Choroid plexus epithelial cell (primary cell): Measurements from ENCODE around the gene MSX1.

Experiments used
- DNase-seq: peaks from one replicate; pipeline ENCODE4 v3.0.0-alpha.2; 2010; ENCODE audit warnings: low read depth
- H3K4me3 ChIP-seq: 2 replicates; pipeline ENCODE4 v1.5.1; 2011; ENCODE audit warnings: low read depth, mild to moderate bottlenecking, control low read depth, low read length, moderate library complexity
- CTCF ChIP-seq: conservative IDR thresholded peaks from 2 replicates; pipeline ENCODE4 v1.5.1; 2011; ENCODE audit warnings: low read depth, mild to moderate bottlenecking, control low read depth, inconsistent platforms, low read length, moderate library complexity

MSX1 gene

GRCh38 chr4:4856071-4857000 lies 3.1 kb upstream of the MSX1 start:
- H3K4me3 ChIP-seq = peak overlapping the region; percentile 48
- no peak for DNase-seq
- no peak for TF ChIP-seq CTCF

GRCh38 chr4:4857001-4857808 lies 2.3 kb upstream of the MSX1 start:
- no peak overlapping the region for H3K4me3 ChIP-seq

GRCh38 chr4:4857809-4858508 lies 1.5 kb upstream of the MSX1 start:
- no peak for TF ChIP-seq CTCF
- DNase-seq = no peak

More at GRCh38 chr4:4857001-4857808, 2.3 kb upstream of the MSX1 start:
- DNase-seq = no peak
- no peak for TF ChIP-seq CTCF

GRCh38 chr4:4858527-4859324 lies 739 bp upstream of the MSX1 start:
- H3K4me3 ChIP-seq = peak overlapping the region; percentile 73
- no peak for TF ChIP-seq CTCF
- DNase-seq = no peak

More at GRCh38 chr4:4857809-4858508, 1.5 kb upstream of the MSX1 start:
- H3K4me3 ChIP-seq = no peak overlapping the region

GRCh38 chr4:4859799-4860599 lies 534 bp downstream of the MSX1 start:
- H3K4me3 ChIP-seq = peak overlapping the region; percentile 73
- no peak for DNase-seq

More at GRCh38 chr4:4859799-4860599, 534 bp downstream of the MSX1 start:
- TF ChIP-seq CTCF = no peak
